ENCODE measurements around the gene GNA15.

The GNA15 gene

GRCh38 chr19:3121396-3121795, 14.4 kb upstream of the GNA15 start:
- no peak for DNase-seq (ENCODE audit: low read depth)

GRCh38 chr19:3121821-3122511, 13.9 kb upstream of the GNA15 start:
- no peak for DNase-seq (ENCODE audit: low read depth)

GRCh38 chr19:3122512-3122870, 13.3 kb upstream of the GNA15 start:
- DNase-seq (ENCODE audit: low read depth): no peak

DNA sequence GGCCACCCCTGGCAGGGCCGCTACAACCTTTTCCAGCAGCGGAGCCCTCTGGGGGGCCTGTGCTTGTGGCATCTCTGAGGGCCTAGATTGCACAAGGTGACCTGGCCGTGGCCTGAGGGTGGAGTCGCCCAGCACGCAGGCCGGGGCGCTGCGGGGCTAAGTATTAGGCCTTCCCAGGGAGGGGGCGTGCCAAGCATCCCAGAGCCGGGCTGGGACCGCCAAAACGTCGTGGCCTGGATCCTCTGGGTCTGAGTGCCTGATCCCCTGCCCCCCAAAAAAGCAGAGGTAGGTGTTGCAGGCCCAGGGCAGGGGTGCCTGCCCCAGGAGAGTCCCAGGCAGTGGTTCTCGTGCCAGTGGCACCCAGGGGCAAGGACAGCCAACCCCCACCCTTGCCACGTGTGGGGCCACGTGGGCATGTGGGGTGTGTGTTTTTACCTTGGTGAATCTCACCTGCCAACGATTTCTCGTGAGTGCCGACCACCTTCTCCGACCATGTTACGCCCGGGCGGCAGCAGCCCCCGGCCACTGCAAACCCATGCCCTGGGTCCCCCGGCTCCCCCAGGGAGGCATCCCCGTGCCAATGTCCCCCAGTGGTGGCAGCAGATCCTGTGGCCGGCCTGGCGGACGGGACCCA, 12.6 kb upstream of the GNA15 start:
- no peak for DNase-seq (ENCODE audit: low read depth)

DNA sequence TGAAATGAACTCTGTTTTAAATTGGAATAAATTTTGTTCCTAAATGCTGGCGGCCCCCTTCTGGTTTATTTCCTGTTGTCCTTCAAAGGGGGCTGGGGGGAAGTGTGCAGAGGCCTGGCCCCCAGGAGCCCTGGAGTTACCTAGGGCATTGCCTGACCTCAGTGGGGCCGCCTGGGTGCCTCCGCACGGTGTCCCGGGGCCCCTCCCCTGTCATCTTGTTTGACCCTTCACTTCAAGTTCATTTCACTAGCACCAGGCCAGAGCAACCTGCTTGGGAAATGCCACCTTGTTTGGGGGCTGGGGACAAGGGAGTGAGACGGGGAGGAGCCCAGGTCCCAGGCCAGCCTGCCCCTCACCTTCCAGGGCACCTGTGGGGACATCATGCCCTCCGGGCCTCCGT, 11.9 kb upstream of the GNA15 start:
- no peak for DNase-seq (ENCODE audit: low read depth)

GRCh38 chr19:3124630-3125029, 11.2 kb upstream of the GNA15 start:
- no peak for DNase-seq (ENCODE audit: low read depth)

DNA sequence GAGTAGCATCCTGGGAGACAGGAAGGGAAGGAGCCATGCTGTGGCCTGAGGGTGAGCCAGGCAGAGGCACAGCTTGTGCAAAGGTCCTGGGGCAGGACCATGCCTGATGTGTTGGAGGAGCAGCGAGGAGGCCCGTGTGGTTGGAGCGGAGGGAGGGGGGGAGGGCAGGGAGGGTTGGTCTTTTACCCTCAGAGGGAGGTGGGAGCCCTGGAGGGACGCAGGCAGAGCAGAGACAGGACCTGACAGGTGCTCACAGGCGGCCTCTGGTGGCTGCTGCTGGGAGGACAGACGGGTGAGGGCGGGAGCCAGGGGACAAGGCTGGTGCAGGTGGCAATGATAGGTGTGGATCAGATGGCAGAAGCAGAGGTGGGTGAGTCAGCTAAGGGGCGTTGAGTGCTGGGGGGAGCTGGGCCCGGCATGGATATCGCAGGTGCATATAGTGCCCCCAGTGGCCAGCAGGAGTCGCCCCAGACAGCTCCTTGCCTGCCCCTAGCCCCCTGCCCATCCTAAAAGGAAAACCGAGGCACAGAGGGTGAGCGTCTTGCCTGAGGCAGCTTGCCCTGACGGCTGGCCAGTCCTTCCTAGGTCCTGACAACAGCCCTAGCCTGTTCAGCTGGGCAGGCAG, 9.8 kb upstream of the GNA15 start:
- no peak for DNase-seq (ENCODE audit: low read depth)

DNA sequence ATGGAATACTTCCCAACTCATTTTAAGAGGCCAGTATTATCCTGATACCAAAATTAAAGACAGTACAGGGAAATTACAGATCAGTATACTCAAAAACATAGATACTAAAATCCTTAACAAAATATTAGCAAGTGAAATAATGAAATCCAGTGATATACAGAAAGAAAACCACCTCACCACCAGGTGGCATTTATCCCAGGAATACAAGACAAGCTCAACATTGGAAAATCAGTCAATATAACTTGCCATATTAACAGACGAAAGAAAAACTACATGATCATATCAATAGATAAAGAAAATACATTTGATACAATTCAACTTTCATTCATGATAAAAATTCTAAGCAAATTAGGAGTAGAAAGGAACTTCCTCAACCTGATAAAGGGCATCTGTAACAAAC, 6.7 kb upstream of the GNA15 start:
- peak; percentile 44 for DNase-seq (ENCODE audit: low read depth)

GRCh38 chr19:3131168-3131567, 4.7 kb upstream of the GNA15 start:
- no peak for DNase-seq (ENCODE audit: low read depth)

- no peak for DNase-seq (ENCODE audit: low read depth)
Observed at GRCh38 chr19:3132971-3133792, 2.7 kb upstream of the GNA15 start.

DNA sequence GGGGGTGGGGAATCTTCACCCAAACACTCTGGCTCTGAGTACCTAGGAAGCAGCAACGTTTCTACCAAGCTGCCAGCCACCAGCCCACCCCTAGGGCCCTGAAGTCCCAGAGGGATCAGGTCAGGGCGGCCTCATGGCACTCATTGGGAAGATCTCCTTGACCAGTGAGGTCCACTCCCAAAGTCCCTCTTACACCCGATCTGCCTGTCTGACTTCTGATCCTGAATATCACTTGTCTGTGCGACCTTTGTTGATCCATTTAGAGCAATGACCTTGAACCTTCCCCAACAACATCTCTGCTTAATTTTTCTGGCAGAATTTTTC, 2.1 kb upstream of the GNA15 start:
- DNase-seq (ENCODE audit: low read depth): no peak

DNA sequence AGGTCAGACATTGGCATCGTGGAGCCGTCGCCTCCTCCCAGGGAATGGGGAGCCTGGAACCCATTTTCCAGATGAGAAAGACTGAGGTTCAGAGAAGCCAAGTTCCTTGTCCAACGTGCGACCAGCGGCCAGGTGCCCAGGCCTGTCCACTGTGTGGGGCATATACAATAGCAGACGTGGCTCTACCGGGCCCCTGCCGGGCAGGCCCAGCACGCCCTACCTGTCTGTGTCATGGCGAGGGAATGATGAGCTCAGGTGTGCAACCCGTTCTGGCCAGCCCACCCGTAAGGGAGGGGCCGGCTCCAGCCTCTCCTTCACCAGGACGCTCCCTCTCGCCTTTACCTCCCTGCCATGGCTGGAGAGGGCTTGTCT, 837 bp downstream of the GNA15 start:
- no peak for DNase-seq (ENCODE audit: low read depth)

- no peak for DNase-seq (ENCODE audit: low read depth)
Observed at GRCh38 chr19:3137119-3137518, 1.3 kb downstream of the GNA15 start.

DNA sequence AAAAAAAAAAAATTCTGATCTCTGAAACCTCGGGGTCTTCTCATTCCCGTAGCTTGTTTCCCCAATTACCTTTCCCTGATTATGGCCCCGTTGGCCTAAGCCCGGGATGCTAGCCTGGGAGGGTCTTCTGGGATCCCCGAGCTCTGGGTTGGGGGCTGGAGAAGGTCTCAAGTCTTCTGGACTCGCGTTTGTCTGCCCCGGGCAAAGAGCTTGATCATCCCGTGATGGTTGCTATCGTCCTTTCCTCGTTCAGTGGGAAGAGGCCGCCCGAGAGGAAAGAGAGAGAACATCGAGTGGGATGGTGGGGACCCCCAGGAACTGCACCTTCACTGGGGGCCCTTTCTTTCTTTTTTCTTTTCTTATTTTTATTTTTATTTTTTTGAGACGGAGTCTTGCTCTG, 2.4 kb downstream of the GNA15 start:
- DNase-seq (ENCODE audit: low read depth): no peak

DNA sequence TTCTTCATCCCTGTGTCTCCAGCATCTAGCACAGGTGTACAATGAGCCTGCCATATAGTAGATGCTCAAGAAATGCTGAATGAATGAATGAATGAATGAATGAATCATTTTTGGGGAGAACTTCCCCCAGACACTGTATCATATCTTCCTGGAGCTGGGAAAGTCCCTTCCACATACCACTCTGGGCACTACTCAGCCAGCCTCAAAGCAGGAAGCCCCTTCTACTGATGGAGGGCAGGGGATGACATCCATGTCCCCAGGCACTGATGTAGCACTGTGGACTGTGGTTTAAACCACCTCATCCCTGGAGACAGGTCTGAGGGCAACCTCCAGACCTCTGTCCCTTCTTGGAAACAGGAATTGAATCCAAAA, 4.8 kb downstream of the GNA15 start:
- DNase-seq (ENCODE audit: low read depth): no peak

DNA sequence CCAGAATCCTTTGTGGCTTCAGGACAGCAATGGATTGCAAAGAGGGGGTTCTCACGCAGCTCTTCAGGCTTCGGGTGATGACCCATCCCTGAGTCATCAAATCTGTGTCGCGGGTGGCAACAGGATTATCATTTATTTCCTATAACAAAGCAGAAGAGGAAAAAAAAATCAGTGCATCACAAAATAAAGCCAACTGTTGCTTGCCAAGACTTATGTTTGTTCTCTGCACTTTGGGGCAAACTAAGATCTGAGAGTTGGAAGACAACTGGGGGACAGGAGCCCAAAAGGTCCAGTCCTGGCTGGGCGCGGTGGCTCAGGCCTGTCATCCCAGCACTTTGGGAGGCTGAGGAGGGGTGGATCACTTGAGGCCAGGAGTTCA, 6.4 kb downstream of the GNA15 start:
- DNase-seq (ENCODE audit: low read depth): peak; percentile 35

GRCh38 chr19:3142781-3143337, 7.0 kb downstream of the GNA15 start:
- DNase-seq (ENCODE audit: low read depth): no peak

GRCh38 chr19:3145909-3146676, 10.3 kb downstream of the GNA15 start:
- no peak for DNase-seq (ENCODE audit: low read depth)

DNA sequence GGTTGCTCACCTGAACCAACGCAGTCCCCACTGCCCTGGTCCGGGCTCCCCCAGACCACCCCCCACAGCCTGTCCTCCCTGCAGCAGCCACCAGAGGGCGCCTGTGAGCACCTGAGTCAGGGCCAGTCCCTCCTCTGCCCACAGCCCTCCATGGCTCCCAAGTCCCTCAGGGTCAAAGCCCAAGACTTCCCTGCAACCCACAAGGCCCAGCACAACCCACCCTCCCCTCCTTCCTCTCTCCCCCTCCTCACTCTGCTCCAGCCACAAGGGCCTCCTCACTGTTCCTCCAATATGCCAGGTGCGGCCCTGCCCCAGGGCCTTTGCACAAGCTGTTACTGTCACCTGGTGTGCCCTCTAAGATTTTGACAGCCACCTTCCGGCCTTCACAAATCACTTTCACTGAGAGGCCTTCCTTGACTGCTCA, 10.9 kb downstream of the GNA15 start:
- no peak for DNase-seq (ENCODE audit: low read depth)

GRCh38 chr19:3148503-3148902, 12.7 kb downstream of the GNA15 start:
- DNase-seq (ENCODE audit: low read depth): no peak

DNA sequence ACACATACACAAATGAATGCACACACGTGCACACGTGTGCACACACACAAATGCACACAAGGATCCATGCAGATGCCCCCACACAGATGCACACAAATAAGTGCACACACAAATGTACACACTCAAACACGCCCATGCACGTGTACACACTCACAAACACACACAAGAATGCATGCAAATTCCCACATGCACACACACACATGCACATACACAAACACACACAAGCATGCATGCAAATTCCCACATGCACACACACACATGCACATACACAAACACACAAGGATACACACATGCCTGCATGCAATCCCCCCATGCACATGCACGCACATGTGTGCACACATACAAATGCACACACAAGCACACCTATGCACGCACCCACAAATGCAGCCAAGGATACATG, 13.3 kb downstream of the GNA15 start:
- no peak for DNase-seq (ENCODE audit: low read depth)

Measured in fibroblast of the conjunctiva (primary cell).